Activated CD8-positive, alpha-beta memory T cell treated with anti-CD3 and anti-CD28 coated beads for 36 hours (primary cell): ENCODE results near the gene ODC1. TPM values are rescaled to one million over a fixed set of nuclear protein-coding genes. Genes with fewer than 3 reads are reported as not detected.

ENCODE experiments used
- CTCF ChIA-PET: fragments of 350-600 bp; sonication (Branson Sonifier 250); formaldehyde crosslinking; loops from one replicate; lab custom pipeline; 2021; ENCODE audit warnings: antibody characterized with exemption; lab: Charles Lee
- POLR2A ChIA-PET: fragments of 350-600 bp; sonication (Branson Sonifier 250); formaldehyde crosslinking; loops from one replicate; lab custom pipeline; 2021; ENCODE audit warnings: antibody characterized with exemption; lab: Charles Lee
- total RNA-seq, 2 experiments: library from RNA; stranded (reverse); gene quantifications; one replicate each; pipeline ENCODE4 v1.2.3, GENCODE V29; 2021

The ODC1 gene
- total RNA-seq, 2 experiments from 2014 or later: 477 to 483 TPM

GRCh38 chr2:10440736-10441135, 7.4 kb downstream of the ODC1 start:
- CTCF ChIA-PET: interaction anchor here (9.0 kb wide), 1 partner anchor 366 kb away, joined by 129 read pairs; the partner anchor contains the start of gene CYS1
- POLR2A ChIA-PET: no interaction called here

DNA sequence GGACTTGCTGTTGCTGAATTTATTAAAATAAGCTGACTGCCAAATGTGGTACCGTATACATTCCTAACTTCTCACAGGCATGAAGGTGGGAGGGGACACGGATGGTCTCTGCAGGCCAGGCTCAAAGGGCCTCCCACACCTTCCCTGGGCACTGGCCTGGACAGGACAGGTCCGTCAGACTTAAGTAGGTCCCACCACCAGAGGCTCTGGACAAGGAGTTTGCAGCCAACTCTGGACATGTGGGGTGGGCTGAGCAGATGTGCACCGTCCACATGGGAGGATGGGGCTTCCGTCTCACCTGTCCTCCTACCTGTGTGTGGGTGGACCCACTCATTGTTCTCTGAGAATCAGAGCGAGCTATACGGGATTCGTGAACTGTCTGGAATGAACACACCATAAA, 8.2 kb downstream of the ODC1 start:
- ChIA-PET CTCF (interaction anchor here (0.8 to 9.0 kb wide), 2 partner anchors 316 to 365 kb away, joined by 3 to 129 read pairs; partner anchors contain the start of gene CYS1), POLR2A (interaction anchor here (1.4 kb wide), 1 partner anchor 7 kb away, joined by 7 read pairs; no protein-coding TSS in a partner anchor)

DNA sequence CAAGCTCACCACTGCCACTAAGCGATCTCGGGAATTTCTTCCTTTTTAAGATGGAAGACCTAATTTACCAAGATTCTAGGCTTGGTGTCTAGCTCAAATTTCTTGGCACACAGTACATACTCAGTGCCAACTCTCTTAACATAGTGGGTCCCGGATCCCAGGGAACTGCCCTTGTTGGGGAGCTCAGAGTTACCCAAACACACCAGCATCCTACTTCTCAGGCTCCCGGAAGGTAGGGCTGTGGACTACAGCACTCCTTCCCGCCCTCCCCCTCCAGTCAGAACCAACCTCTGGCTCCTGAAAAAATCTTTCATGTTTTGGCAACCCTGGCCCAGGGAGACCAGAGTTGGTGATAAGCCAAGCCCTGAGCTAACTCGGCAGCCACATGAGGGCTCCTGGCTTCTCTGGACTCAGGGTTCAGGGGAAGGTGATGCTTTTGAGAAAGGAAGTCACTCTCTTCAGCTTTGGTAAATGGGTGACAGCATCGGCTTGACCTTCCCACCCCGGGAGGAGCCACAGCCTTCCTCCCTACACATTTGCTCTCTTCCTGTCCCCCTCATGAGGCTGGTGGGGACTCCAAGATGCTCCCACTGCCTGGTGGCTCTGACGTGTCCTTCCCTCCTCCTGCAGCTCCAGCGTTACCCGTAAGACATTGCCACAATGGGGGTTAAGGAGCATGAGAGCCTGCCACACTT, 8.8 kb downstream of the ODC1 start:
- CTCF ChIA-PET: interaction anchor here (0.8 to 9.0 kb wide), 5 partner anchors 9 to 365 kb away, joined by 3 to 129 read pairs (median 3); partner anchors contain the start of gene CYS1
- POLR2A ChIA-PET: interaction anchor here (1.4 kb wide), 1 partner anchor 8 kb away, joined by 7 read pairs; no protein-coding TSS in a partner anchor

DNA sequence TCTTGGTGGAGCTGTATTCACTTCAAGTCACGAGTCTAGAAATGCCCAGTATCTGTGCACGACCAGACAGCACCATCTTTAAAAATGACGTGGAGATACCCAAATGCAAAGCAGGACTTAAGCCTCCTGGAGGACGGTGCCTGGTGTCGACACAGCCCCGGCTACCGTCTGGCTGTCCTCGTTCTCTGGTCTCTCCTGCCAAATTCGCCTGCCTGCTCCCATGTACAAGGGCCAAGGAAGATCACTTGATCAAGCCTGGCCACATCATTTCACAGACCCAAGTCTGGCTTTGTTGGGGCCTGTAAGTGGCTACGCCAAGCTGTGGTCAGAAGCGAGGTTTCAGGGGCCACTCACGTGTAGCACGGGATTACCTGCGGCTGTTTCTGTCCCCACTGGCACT, 9.4 kb downstream of the ODC1 start:
- ChIA-PET POLR2A (interaction anchor here (1.4 kb wide), 1 partner anchor 9 kb away, joined by 7 read pairs; no protein-coding TSS in a partner anchor), CTCF (interaction anchor here (0.9 to 9.0 kb wide), 4 partner anchors 9 to 364 kb away, joined by 3 to 129 read pairs (median 4); partner anchors contain the start of gene CYS1)

GRCh38 chr2:10437806-10438205, 10.3 kb downstream of the ODC1 start:
- ChIA-PET CTCF (interaction anchor here (1.2 to 9.0 kb wide), 2 partner anchors 10 to 363 kb away, joined by 3 to 129 read pairs; partner anchors contain the start of genes CYS1 and ODC1), POLR2A (no interaction called here)

GRCh38 chr2:10436583-10437110, 11.5 kb downstream of the ODC1 start:
- CTCF ChIA-PET: interaction anchor here (1.2 to 9.0 kb wide), 4 partner anchors 12 to 362 kb away, joined by 3 to 129 read pairs (median 10); partner anchors contain the start of genes CYS1 and ODC1
- POLR2A ChIA-PET: no interaction called here

- ChIA-PET CTCF (interaction anchor here (0.9 to 9.0 kb wide), 17 partner anchors 10 to 361 kb away, joined by 3 to 129 read pairs (median 6); partner anchors contain the start of genes CYS1 and HPCAL1), POLR2A (interaction anchor here (1.3 kb wide), 1 partner anchor 363 kb away, joined by 3 read pairs; no protein-coding TSS in a partner anchor)
These were observed 12.3 kb downstream of the ODC1 start for GRCh38 chr2:10435820-10436204.

DNA sequence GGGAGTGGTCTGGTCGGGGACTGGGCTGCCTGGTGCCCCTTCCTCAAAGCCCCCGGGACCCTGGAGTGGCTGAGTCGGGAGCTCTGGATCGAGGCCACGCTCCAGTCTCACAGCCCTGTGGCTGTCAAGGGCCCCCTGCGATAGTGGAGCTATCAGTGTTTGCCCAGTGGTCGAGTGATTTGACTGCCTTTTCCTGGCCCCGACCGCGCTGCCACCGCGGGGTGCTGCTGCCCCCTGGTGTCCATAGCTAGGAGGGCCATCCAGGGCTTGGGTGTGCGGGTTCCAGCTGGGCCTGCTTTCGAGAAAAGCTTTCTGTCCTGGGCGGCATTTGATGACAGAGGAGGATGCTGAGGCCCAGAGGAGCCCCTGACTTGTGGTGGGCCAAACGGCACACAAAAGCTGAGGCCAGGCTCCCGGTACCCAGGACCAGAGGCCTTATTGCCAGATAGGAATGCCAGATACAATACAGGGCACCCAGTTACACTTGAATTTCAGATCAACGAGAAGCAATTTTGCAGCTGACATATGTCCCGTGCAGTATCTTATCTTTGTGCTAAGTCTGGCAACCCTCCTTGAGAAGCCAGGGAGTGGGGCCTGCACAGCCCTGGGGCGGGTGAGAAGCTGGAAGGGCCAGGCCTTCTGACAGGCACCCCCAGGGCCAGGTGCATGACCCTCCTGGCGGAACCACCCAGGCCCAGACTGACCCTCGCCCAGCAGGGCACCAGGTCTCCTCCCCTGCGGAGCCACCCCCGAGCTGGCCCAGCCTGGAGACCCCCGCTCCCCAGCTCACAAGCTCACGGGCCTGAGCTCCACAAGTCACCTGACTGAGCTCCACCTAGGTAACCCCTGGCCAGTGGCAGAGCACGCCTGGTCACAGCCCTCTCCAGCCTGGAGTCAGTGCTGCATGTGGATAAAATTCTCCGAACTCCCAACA, 13.0 kb downstream of the ODC1 start:
- ChIA-PET CTCF (interaction anchor here (0.6 to 9.0 kb wide), 39 partner anchors 9 to 649 kb away, joined by 3 to 129 read pairs (median 4); partner anchors contain the start of genes CYS1, HPCAL1 and ODC1), POLR2A (interaction anchor here (0.7 to 1.3 kb wide), 6 partner anchors 9 to 363 kb away, joined by 3 to 10 read pairs (median 3); no protein-coding TSS in a partner anchor)

DNA sequence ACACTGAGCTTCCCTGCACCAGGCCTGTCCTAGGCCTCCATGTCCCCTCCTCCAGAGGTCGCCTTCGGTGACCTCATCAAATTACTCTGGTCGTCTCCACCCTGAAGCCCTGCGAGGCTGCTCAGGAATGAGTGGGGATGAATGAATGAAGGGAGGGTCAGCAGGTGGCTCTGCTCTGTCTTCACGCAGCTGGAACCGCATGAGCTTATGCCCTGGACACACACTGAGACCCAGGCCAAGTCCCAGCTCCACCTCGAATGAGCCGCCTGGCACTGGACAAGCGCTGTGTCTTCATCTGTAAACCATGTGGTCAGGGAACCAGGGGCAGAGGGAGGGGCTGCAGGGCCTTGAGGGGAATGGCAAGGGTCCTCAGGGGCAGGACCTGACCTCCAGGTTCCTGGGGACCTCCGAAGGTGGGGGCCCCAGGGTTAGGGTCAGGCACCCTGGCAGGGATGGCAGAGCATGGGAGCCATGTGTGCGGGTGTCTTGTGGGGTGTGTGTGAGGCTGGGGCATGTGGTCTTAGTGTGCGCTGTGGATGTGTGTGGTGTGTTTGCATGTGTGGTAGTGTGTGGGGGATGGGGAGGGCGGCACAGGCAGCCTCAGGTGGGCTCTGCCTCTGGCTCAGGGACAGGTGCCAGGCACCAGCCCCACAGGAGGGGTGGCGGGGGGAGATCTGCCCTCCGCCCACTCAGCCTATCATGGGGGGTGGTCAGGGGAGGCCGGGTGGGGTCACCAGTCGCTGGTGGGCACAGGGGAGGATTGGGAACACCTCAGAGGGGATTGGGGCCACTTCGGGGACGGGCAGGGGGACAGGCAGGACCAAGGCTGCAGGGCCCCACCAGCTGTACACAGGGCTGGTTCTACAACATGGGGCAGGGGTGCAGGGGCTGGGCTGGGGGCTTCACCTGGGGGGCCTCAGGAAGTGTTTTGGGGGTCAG, 13.9 kb downstream of the ODC1 start:
- ChIA-PET POLR2A (interaction anchor here (0.9 to 1.3 kb wide), 4 partner anchors 8 to 362 kb away, joined by 3 to 4 read pairs (median 3); no protein-coding TSS in a partner anchor), CTCF (interaction anchor here (0.7 to 9.0 kb wide), 38 partner anchors 8 to 648 kb away, joined by 3 to 129 read pairs (median 4); partner anchors contain the start of genes CYS1, HPCAL1 and ODC1)

DNA sequence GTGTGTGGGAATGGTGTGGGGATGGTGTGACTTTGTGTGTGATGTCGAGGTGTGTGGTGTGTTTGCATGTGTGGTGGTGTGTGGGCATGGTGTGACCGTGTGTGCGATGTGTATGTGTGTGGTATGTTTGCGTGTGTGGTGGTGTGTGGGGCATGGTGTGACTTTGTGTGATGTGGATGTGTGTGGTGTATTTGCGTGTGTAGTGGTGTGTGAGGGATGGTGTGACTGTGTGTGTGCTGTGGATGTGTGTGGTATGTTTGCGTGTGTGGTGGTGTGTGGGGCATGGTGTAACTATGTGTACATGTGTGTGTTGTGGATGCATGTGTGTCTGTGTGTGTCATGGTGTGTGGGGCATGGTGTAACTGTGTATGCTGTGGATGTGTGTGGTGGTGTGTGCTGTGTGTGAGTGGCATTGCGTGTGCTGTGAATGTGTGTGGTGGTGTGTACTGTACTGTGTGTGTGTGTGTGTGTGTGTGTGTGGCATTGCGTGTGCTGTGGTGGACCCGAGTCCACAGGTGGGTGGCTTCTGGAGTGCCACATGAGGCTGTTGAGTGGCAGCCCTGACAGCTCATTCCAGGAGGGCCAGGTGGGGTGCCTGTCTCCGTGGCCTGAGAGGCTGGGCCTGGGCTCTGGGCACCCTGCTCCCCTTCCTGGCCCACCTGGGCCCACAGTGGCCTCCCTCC, 14.7 kb downstream of the ODC1 start:
- ChIA-PET POLR2A (interaction anchor here (0.9 to 1.2 kb wide), 4 partner anchors 11 to 290 kb away, joined by 3 read pairs; partner anchors contain the start of gene ODC1), CTCF (interaction anchor here (0.7 to 9.0 kb wide), 9 partner anchors 13 to 359 kb away, joined by 3 to 129 read pairs (median 8); partner anchors contain the start of gene CYS1)

- ChIA-PET POLR2A (interaction anchor here (0.5 to 1.2 kb wide), 5 partner anchors 12 to 289 kb away, joined by 3 read pairs; partner anchors contain the start of gene ODC1), CTCF (interaction anchor here (1.1 to 9.0 kb wide), 5 partner anchors 9 to 358 kb away, joined by 3 to 129 read pairs (median 3); partner anchors contain the start of gene CYS1)
These were observed 15.6 kb downstream of the ODC1 start for GRCh38 chr2:10432311-10433181.

GRCh38 chr2:10431797-10432196, 16.3 kb downstream of the ODC1 start:
- ChIA-PET POLR2A (no interaction called here), CTCF (interaction anchor here (0.6 to 9.0 kb wide), 5 partner anchors 9 to 357 kb away, joined by 3 to 129 read pairs (median 3); partner anchors contain the start of gene CYS1)

- ChIA-PET POLR2A (interaction anchor here (0.7 kb wide), 1 partner anchor 96 kb away, joined by 7 read pairs; no protein-coding TSS in a partner anchor), CTCF (interaction anchor here (0.6 to 2.7 kb wide), 4 partner anchors 8 to 358 kb away, joined by 3 to 10 read pairs (median 4); no protein-coding TSS in a partner anchor)
These were observed 17.1 kb downstream of the ODC1 start for GRCh38 chr2:10430886-10431622.

DNA sequence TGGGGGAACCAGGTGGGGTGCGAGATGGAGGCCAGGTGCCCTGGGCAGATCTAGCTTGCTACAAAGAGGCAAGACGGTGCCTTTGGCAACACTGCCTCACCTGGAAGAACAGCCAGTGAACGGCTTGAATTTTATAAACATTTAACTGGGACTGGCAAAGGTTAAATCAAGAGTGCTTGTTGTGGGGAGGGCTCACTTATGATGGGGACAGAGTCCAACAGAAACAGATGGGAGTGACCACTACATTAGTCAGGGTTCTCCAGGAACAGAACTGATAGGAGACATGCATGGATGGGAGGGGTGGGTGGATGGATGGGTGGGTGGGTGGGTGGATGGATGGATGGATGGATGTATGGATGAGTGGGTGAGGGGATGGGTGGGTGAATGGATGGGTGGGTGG, 19.2 kb downstream of the ODC1 start:
- POLR2A ChIA-PET: no interaction called here
- CTCF ChIA-PET: interaction anchor here (0.8 kb wide), 1 partner anchor 361 kb away, joined by 3 read pairs; no protein-coding TSS in a partner anchor
